PC-9 (cell line): ENCODE data around the gene AGL. TPM values are rescaled to one million over a fixed set of nuclear protein-coding genes. Genes with fewer than 3 reads are reported as not detected.
A peak's percentile ranks its signal among the peaks of the same experiment; 100 is the strongest.

Source experiments
- BruUV-seq: library from RNA; stranded (reverse); fragments of 400-500 nt; replicated peaks from 2 replicates; lab custom pipeline; 2021; lab: Mats Ljungman, UMichigan
- CTCF ChIA-PET: fragments of 300-600 bp; sonication (Branson Sonifier 250); formaldehyde crosslinking; loops from one replicate; lab custom pipeline; 2022; ENCODE audit warnings: antibody characterized with exemption; lab: Charles Lee
- POLR2A ChIA-PET: fragments of 300-600 bp; sonication (Branson Sonifier 250); formaldehyde crosslinking; loops from one replicate; lab custom pipeline; 2022; ENCODE audit warnings: antibody characterized with exemption; ENCODE audit not compliant: unreplicated experiment; lab: Charles Lee
- DNase-seq, 2 experiments: peaks; one replicate each; pipeline versions ENCODE4 v3.0.0 to v3.0.0-alpha.2; 2015 to 2022; ENCODE audit warnings: mixed read lengths in 1 of 2
- H2AFZ ChIP-seq: fragments of 200-600 bp; sonication (generic); 2 replicates; pipeline ENCODE4 v1.8.1; 2017; ENCODE audit warnings: antibody characterized with exemption
- H3F3A ChIP-seq: fragments of 200-600 bp; sonication (generic); 2 replicates; pipeline ENCODE4 v1.8.1; 2017; ENCODE audit warnings: antibody characterized with exemption, mild to moderate bottlenecking, low read depth; ENCODE audit not compliant: insufficient read depth
- H3K27ac ChIP-seq: fragments of 200-600 bp; sonication (generic); 2 replicates; pipeline ENCODE4 v1.6.1; 2016; ENCODE audit warnings: mixed run types
- H3K27me3 ChIP-seq: fragments of 200-600 bp; sonication (generic); 2 replicates; pipeline ENCODE4 v1.6.1; 2016; ENCODE audit warnings: low read depth, mixed run types; ENCODE audit not compliant: insufficient read depth
- H3K36me3 ChIP-seq: fragments of 200-600 bp; sonication (generic); 2 replicates; pipeline ENCODE4 v1.6.1; 2016; ENCODE audit warnings: low read depth, mixed run types
- H3K4me1 ChIP-seq: fragments of 200-600 bp; sonication (generic); replicated peaks from 2 replicates; pipeline ENCODE4 v1.6.1; 2016; ENCODE audit warnings: mixed run types; ENCODE audit not compliant: insufficient read depth
- H3K4me2 ChIP-seq: fragments of 200-600 bp; sonication (generic); 2 replicates; pipeline ENCODE4 v1.6.1; 2017; ENCODE audit warnings: mixed run types
- H3K4me3 ChIP-seq: fragments of 200-600 bp; sonication (generic); 2 replicates; pipeline ENCODE4 v1.6.1; 2016; ENCODE audit warnings: mixed run types
- H3K79me2 ChIP-seq: fragments of 200-600 bp; sonication (generic); 2 replicates; pipeline ENCODE4 v1.6.1; 2017; ENCODE audit warnings: low read depth, mixed run types
- H3K9me2 ChIP-seq: fragments of 200-600 bp; sonication (generic); 2 replicates; pipeline ENCODE4 v1.8.1; 2017; ENCODE audit warnings: mild to moderate bottlenecking; ENCODE audit not compliant: insufficient read depth
- H3K9me3 ChIP-seq: fragments of 200-600 bp; sonication (generic); 2 replicates; pipeline ENCODE4 v1.8.1; 2016; ENCODE audit warnings: low read depth; ENCODE audit not compliant: insufficient read depth
- H4K20me1 ChIP-seq: fragments of 200-600 bp; sonication (generic); 2 replicates; pipeline ENCODE4 v1.8.1; 2017; ENCODE audit not compliant: insufficient read depth
- EZH2 ChIP-seq: fragments of 200-600 bp; sonication (generic); IDR thresholded peaks from 2 replicates; pipeline ENCODE4 v1.8.0; 2017; ENCODE audit warnings: antibody characterized with exemption, low read depth
- intact Hi-C: fragments of 100-400 bp; cut with micrococcal nuclease; formaldehyde crosslinking; loops from one replicate; pipeline ENCODE4 v1.10.0; 2022; ENCODE audit not compliant: unreplicated experiment
- total RNA-seq: library from RNA; stranded (reverse); gene quantifications from 2 replicates; pipeline ENCODE4 v1.2.3, GENCODE V29; 2021
- TF ChIP-seq, protein P1 (sequence below): fragments of 200-600 bp; sonication (generic); conservative IDR thresholded peaks from 2 replicates; pipeline ENCODE4 v1.6.1; 2017; ENCODE audit warnings: mixed run types, antibody characterized with exemption, mild to moderate bottlenecking, moderate library complexity

Gene AGL
- total RNA-seq, 1 experiment from 2014 or later = 15.7 TPM

DNA sequence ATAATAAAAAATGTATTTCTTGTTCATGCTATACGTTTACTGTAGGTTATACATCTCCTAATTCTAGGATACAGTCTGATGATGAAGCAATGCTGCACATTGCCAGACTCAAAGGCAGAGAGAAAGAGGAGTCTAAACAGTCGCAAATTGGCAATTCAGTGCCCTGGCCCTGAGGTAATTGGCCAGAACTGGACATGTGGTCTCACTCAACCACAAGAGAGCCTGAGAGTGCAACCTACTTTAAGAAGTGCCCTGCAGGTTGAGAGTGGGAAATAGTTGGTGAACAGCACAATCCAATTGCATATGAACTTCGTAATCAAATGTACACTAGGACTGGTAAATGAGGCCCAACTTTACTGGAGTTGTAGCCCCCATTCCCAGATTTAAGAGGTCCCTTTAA, 114.6 kb downstream of the AGL start:
- POLR2A ChIA-PET = no interaction called here
- H3K27ac ChIP-seq = no peak overlapping the region
- BruUV-seq = no TSS peak
- H3K9me3 ChIP-seq = no peaks in the 10 kb centered on the region
- no peak for DNase-seq
- H3K9me2 ChIP-seq = 0 out of 2 replicates have a peak, but pooled peaks cover 9% of the 10 kb centered on the region
- H3K36me3 ChIP-seq = no peaks in the 10 kb centered on the region
- peaks cover 59% of the 10 kb centered on the region for H3K4me1 ChIP-seq
- intact Hi-C loops = loop anchor here (5.0 to 10.0 kb wide), 2 partner anchors 50 to 72 kb away; a partner anchor contains a TSS
- H4K20me1 ChIP-seq = no peaks in the 10 kb centered on the region
- H3K4me3 ChIP-seq = no peak overlapping the region
- no peaks in the 10 kb centered on the region for H3K79me2 ChIP-seq
- H2AFZ ChIP-seq = no peak overlapping the region
- peaks cover 27% of the 10 kb centered on the region for H3F3A ChIP-seq
- peak overlapping the region; percentile 67 for H3K4me2 ChIP-seq
- TF ChIP-seq, protein P1, sequence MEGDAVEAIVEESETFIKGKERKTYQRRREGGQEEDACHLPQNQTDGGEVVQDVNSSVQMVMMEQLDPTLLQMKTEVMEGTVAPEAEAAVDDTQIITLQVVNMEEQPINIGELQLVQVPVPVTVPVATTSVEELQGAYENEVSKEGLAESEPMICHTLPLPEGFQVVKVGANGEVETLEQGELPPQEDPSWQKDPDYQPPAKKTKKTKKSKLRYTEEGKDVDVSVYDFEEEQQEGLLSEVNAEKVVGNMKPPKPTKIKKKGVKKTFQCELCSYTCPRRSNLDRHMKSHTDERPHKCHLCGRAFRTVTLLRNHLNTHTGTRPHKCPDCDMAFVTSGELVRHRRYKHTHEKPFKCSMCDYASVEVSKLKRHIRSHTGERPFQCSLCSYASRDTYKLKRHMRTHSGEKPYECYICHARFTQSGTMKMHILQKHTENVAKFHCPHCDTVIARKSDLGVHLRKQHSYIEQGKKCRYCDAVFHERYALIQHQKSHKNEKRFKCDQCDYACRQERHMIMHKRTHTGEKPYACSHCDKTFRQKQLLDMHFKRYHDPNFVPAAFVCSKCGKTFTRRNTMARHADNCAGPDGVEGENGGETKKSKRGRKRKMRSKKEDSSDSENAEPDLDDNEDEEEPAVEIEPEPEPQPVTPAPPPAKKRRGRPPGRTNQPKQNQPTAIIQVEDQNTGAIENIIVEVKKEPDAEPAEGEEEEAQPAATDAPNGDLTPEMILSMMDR = no peak
- no peaks in the 10 kb centered on the region for H3K27me3 ChIP-seq
- CTCF ChIA-PET = no interaction called here

DNA sequence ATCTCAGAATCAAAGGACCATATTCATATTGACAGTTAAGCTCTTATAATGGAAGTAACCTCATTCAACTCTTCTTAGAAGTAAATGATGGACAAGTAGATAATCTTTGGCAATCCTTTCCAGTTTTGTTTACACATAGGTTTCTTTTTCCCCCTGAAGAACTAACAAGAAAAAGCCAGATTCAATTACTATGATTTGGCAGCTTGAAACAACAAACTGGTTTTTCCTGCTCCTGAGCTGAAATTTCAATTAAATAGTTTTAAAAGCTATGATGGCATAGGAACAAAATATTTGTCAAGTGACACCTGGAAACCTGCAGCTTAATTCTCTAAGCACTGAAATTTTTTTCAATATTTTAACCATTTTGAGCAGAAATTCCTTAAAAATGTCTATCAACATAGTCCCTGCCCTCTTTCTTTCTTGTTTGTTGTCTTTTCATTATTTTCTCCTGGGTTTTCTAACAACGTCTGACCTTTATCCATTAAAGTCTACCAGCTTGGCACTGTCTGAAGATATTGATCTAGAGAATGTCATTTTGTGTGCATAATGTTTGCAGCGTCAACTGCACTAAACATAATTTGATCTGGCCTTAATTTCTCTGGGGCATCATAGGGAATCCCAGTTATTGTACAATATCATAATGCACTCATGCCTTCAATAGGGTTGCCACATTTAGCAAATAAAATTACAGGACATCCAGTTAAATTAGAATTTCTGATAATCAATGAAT, 115.7 kb downstream of the AGL start:
- Histone ChIP-seq H4K20me1 (no peaks in the 10 kb centered on the region), H3F3A (peaks cover 27% of the 10 kb centered on the region), H3K4me2 (peak overlapping the region; percentile 67), H3K9me2 (0 out of 2 replicates have a peak, but pooled peaks cover 9% of the 10 kb centered on the region), H3K9me3 (no peaks in the 10 kb centered on the region), H3K36me3 (no peaks in the 10 kb centered on the region), H3K4me3 (peak overlapping the region; percentile 8; the same call in 1 of the 2 replicates), H2AFZ (no peak overlapping the region), H3K27ac (peak overlapping the region; percentile 49), H3K27me3 (no peaks in the 10 kb centered on the region), H3K79me2 (peaks cover 9% of the 10 kb centered on the region), H3K4me1 (peaks cover 63% of the 10 kb centered on the region)
- intact Hi-C loops = loop anchor here (5.0 to 10.0 kb wide), 2 partner anchors 51 to 71 kb away; a partner anchor contains a TSS
- ChIA-PET CTCF (no interaction called here), POLR2A (interaction anchor here (0.6 kb wide), 2 partner anchors 55 to 72 kb away, joined by 3 to 6 read pairs; no protein-coding TSS in a partner anchor)
- peak in 1 of 2 experiments; percentile 98 for DNase-seq
- TF ChIP-seq, protein P1 = no peak
- no peak for TF ChIP-seq EZH2
- BruUV-seq = no TSS peak

GRCh38 chr1:99968214-99968613, 118.1 kb downstream of the AGL start:
- H3K4me1 ChIP-seq = peaks cover 68% of the 10 kb centered on the region
- H3K27ac ChIP-seq = no peak overlapping the region
- POLR2A ChIA-PET = no interaction called here
- no peak overlapping the region for H3K4me2 ChIP-seq
- H3K79me2 ChIP-seq = peaks cover 33% of the 10 kb centered on the region
- H3K36me3 ChIP-seq = 0 out of 2 replicates have a peak, but pooled peaks cover 4% of the 10 kb centered on the region
- H3K4me3 ChIP-seq = no peak overlapping the region
- intact Hi-C loops = loop anchor here (5.0 to 10.0 kb wide), 2 partner anchors 53 to 69 kb away; a partner anchor contains a TSS
- H3K27me3 ChIP-seq = no peaks in the 10 kb centered on the region
- CTCF ChIA-PET = interaction anchor here (0.6 kb wide), 1 partner anchor 36 kb away, joined by 3 read pairs; no protein-coding TSS in a partner anchor
- no TSS peak for BruUV-seq
- H3F3A ChIP-seq = peaks cover 26% of the 10 kb centered on the region
- DNase-seq = no peak
- TF ChIP-seq, protein P1 = no peak
- no peak for TF ChIP-seq EZH2
- H2AFZ ChIP-seq = no peak overlapping the region
- H3K9me3 ChIP-seq = no peaks in the 10 kb centered on the region
- 0 out of 2 replicates have a peak, but pooled peaks cover 9% of the 10 kb centered on the region for H3K9me2 ChIP-seq
- H4K20me1 ChIP-seq = no peaks in the 10 kb centered on the region; the same call in 1 of the 2 replicates
